Hepatocyte (in vitro differentiated cells): ENCODE data around the gene HELZ2.

Source experiments
- EZH2 ChIP-seq: fragments of 200-600 bp; sonication (generic); IDR thresholded peaks from 2 replicates; pipeline ENCODE4 v1.6.1; 2016; ENCODE audit warnings: antibody characterized with exemption, mild to moderate bottlenecking, borderline replicate concordance
- TF ChIP-seq, protein P1 (sequence below): fragments of 200-600 bp; sonication (generic); IDR thresholded peaks from 2 replicates; pipeline ENCODE4 v1.5.1; 2016; ENCODE audit warnings: antibody characterized with exemption, mild to moderate bottlenecking; ENCODE audit not compliant: poor library complexity

DNA sequence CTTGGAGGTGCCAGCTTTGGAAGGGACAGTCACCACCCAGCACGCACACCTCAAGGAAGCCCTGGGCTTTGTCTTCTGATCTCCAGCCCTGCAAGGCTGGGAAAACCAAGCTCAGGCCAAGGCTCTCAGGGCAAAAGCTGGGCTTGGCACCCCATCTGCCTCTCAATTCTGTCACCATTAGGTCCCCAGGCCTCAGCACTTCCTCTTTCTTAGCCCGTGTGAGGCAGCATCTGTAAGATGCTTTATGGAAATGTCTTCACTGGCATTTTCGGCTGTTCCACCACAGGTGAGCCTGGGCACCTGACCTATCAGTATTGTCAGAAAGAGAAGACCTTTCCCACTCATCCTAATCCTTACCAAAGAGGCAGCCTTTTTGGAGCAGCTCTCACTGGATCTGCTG is 28.3 kb upstream of the HELZ2 start:
- TF ChIP-seq, protein P1, sequence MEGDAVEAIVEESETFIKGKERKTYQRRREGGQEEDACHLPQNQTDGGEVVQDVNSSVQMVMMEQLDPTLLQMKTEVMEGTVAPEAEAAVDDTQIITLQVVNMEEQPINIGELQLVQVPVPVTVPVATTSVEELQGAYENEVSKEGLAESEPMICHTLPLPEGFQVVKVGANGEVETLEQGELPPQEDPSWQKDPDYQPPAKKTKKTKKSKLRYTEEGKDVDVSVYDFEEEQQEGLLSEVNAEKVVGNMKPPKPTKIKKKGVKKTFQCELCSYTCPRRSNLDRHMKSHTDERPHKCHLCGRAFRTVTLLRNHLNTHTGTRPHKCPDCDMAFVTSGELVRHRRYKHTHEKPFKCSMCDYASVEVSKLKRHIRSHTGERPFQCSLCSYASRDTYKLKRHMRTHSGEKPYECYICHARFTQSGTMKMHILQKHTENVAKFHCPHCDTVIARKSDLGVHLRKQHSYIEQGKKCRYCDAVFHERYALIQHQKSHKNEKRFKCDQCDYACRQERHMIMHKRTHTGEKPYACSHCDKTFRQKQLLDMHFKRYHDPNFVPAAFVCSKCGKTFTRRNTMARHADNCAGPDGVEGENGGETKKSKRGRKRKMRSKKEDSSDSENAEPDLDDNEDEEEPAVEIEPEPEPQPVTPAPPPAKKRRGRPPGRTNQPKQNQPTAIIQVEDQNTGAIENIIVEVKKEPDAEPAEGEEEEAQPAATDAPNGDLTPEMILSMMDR, result no peak
- no peak for TF ChIP-seq EZH2
